DMS53 treated with DMSO at 0.1 percent for 48 hours (cell line): ENCODE measurements around the gene DHRS11.

Experiments used
- DNase-seq: peaks from one replicate; lab custom pipeline; 2025; ENCODE audit not compliant: unreplicated experiment; lab: John Stamatoyannopoulos, UW

Gene DHRS11

GRCh38 chr17:36591434-36592315 is at the start of gene DHRS11:
DHRS11 (plus strand) TSS chr17:36591879; CDS start chr17:36592010, 131 bp downstream.
- peak; percentile 49 for DNase-seq

GRCh38 chr17:36542755-36543154 is 48.9 kb upstream of the DHRS11 start:
- DNase-seq: no peak

- DNase-seq: no peak
Observed at GRCh38 chr17:36544044-36544306, 47.7 kb upstream of the DHRS11 start.

GRCh38 chr17:36544307-36545076 is 47.2 kb upstream of the DHRS11 start, which contains the start of gene GGNBP2:
GGNBP2 (plus strand) TSS chr17:36544919; CDS start chr17:36545725, 806 bp downstream.
- DNase-seq: peak; percentile 47

- peak; percentile 45 for DNase-seq
Observed at GRCh38 chr17:36545077-36545464, 46.6 kb upstream of the DHRS11 start.

- peak; percentile 71 for DNase-seq
Observed at GRCh38 chr17:36545465-36546417, 45.9 kb upstream of the DHRS11 start.

GRCh38 chr17:36546418-36547093 is 45.1 kb upstream of the DHRS11 start:
- DNase-seq: no peak

GRCh38 chr17:36547776-36548175 is 43.9 kb upstream of the DHRS11 start:
- DNase-seq: no peak

- DNase-seq: no peak
Observed at GRCh38 chr17:36550491-36551417, 40.9 kb upstream of the DHRS11 start.

- no peak for DNase-seq
Observed at GRCh38 chr17:36553459-36553858, 38.2 kb upstream of the DHRS11 start.

- no peak for DNase-seq
Observed at GRCh38 chr17:36566081-36566480, 25.6 kb upstream of the DHRS11 start.

- no peak for DNase-seq
Observed at GRCh38 chr17:36575028-36575427, 16.7 kb upstream of the DHRS11 start.

GRCh38 chr17:36576793-36577192 is 14.9 kb upstream of the DHRS11 start:
- no peak for DNase-seq

- no peak for DNase-seq
Observed at GRCh38 chr17:36578671-36579070, 13.0 kb upstream of the DHRS11 start.

GRCh38 chr17:36583787-36584186 is 7.9 kb upstream of the DHRS11 start:
- no peak for DNase-seq

GRCh38 chr17:36586138-36586537 is 5.5 kb upstream of the DHRS11 start:
- no peak for DNase-seq

- DNase-seq: no peak
Observed at GRCh38 chr17:36590082-36590481, 1.6 kb upstream of the DHRS11 start.

- DNase-seq: no peak
Observed at GRCh38 chr17:36592316-36592715, 637 bp downstream of the DHRS11 start.

- DNase-seq: no peak
Observed at GRCh38 chr17:36592716-36593321, 1.1 kb downstream of the DHRS11 start.
